ENCODE results near the gene RIPPLY1.

The RIPPLY1 gene

DNA sequence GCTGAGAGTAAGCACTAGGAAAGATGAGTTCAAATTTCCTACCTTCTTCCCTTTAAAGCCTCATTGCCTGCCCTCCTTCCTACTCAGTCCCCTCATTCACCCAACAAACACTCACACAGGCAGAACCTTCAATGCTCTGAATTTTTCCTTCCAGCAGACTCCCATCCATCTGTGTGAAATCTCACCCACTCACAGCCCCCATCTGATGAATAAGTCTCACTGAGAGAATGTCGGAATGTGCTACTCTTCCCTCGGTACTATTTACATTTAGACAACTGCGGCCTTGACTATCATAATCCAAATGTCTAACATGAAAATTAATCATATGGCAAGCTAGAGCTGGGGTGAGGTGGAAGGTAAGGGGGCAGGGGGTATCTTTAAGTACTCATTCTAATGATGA, 36.4 kb upstream of the RIPPLY1 start:
- H3K4me2 ChIP-seq (ENCODE audit: low read depth, low read length, poor library complexity, severe bottlenecking): no peak overlapping the region
- no peaks in the 10 kb centered on the region for H3F3A ChIP-seq (ENCODE audit: low read depth)
- H3K79me2 ChIP-seq (ENCODE audit: insufficient read depth, low read length): no peaks in the 10 kb centered on the region
- no peak overlapping the region for H2AFZ ChIP-seq (ENCODE audit: low read length)
- no peaks in the 10 kb centered on the region for H3K9me2 ChIP-seq (replicated peaks; ENCODE audit: low read depth, low read length)
- no peak overlapping the region for H3K4me3 ChIP-seq (ENCODE audit: low read length, poor library complexity, severe bottlenecking)
- no peaks in the 10 kb centered on the region for H3K4me1 ChIP-seq (ENCODE audit: insufficient read depth, low read length, poor library complexity, severe bottlenecking)
- TF ChIP-seq EZH2phosphoT487 (IDR thresholded peaks at IDR 0.05; ENCODE audit: borderline replicate concordance): no peak
- TF ChIP-seq, protein P1, sequence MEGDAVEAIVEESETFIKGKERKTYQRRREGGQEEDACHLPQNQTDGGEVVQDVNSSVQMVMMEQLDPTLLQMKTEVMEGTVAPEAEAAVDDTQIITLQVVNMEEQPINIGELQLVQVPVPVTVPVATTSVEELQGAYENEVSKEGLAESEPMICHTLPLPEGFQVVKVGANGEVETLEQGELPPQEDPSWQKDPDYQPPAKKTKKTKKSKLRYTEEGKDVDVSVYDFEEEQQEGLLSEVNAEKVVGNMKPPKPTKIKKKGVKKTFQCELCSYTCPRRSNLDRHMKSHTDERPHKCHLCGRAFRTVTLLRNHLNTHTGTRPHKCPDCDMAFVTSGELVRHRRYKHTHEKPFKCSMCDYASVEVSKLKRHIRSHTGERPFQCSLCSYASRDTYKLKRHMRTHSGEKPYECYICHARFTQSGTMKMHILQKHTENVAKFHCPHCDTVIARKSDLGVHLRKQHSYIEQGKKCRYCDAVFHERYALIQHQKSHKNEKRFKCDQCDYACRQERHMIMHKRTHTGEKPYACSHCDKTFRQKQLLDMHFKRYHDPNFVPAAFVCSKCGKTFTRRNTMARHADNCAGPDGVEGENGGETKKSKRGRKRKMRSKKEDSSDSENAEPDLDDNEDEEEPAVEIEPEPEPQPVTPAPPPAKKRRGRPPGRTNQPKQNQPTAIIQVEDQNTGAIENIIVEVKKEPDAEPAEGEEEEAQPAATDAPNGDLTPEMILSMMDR (conservative IDR thresholded peaks at IDR 0.05; ENCODE audit: low read length): no peak
- H4K20me1 ChIP-seq (ENCODE audit: insufficient read depth, low read length, poor library complexity, severe bottlenecking): no peaks in the 10 kb centered on the region
- no peaks in the 10 kb centered on the region for H3K9me3 ChIP-seq (ENCODE audit: insufficient read depth, low read depth, low read length)
- no peaks in the 10 kb centered on the region for H3K36me3 ChIP-seq (ENCODE audit: insufficient read depth, low read length)
- H3K9ac ChIP-seq (ENCODE audit: low read depth, low read length, poor library complexity, severe bottlenecking): no peak overlapping the region
- H3K27me3 ChIP-seq (ENCODE audit: insufficient read depth, low read length, poor library complexity, severe bottlenecking): no peaks in the 10 kb centered on the region

DNA sequence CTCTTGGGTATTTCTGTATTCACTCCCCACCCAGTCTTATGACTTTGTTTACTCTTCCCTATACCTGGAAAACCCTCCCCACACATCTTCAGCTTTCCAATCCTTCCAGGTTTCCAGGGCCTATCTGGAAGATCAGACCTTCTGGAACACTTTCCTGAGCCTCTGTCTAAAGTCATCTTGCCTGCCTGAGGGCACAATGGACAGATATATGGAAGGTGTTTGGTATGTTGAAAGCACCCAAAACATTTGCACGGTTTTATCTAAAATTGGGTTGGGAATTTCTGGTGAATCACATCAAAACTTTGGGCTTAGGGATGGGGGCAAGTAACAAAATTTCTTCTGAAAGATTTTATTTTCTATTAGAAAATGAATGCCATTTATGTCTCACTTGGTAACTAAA, 33.1 kb upstream of the RIPPLY1 start:
- Histone ChIP-seq H3K4me3 (ENCODE audit: low read length, poor library complexity, severe bottlenecking) (no peak overlapping the region), H3K36me3 (ENCODE audit: insufficient read depth, low read length) (no peaks in the 10 kb centered on the region), H3K9ac (ENCODE audit: low read depth, low read length, poor library complexity, severe bottlenecking) (no peak overlapping the region), H4K20me1 (ENCODE audit: insufficient read depth, low read length, poor library complexity, severe bottlenecking) (no peaks in the 10 kb centered on the region), H3K79me2 (ENCODE audit: insufficient read depth, low read length) (no peaks in the 10 kb centered on the region), H2AFZ (ENCODE audit: low read length) (no peak overlapping the region), H3K9me2 (replicated peaks; ENCODE audit: low read depth, low read length) (no peaks in the 10 kb centered on the region), H3F3A (ENCODE audit: low read depth) (no peaks in the 10 kb centered on the region), H3K4me1 (ENCODE audit: insufficient read depth, low read length, poor library complexity, severe bottlenecking) (peaks cover 22% of the 10 kb centered on the region), H3K27me3 (ENCODE audit: insufficient read depth, low read length, poor library complexity, severe bottlenecking) (no peaks in the 10 kb centered on the region), H3K4me2 (ENCODE audit: low read depth, low read length, poor library complexity, severe bottlenecking) (no peak overlapping the region), H3K9me3 (ENCODE audit: insufficient read depth, low read depth, low read length) (no peaks in the 10 kb centered on the region)
- TF ChIP-seq, protein P1 (conservative IDR thresholded peaks at IDR 0.05; ENCODE audit: low read length): no peak
- no peak for TF ChIP-seq EZH2phosphoT487 (IDR thresholded peaks at IDR 0.05; ENCODE audit: borderline replicate concordance)

DNA sequence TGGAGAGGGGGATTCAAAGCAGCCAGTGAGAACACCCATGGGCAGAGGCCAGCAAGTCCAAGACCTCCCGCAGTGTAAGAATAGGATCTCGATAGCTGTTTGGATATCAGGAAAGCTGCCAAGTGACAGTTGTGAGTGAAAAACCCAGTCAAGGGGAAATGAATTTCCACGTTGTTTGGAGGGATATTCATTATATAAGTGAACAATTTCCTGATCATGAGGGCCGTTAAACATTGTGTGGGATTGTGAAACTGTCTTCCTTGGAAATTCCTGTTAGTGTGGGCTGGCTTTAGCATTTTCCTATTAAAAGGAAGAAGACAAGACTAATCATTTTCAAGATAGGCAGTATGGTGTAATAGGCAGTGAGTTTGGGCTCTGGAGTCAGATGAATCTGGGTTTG, 32.0 kb upstream of the RIPPLY1 start:
- no peaks in the 10 kb centered on the region for H3K9me2 ChIP-seq (replicated peaks; ENCODE audit: low read depth, low read length)
- H2AFZ ChIP-seq (ENCODE audit: low read length): no peak overlapping the region
- TF ChIP-seq, protein P1 (conservative IDR thresholded peaks at IDR 0.05; ENCODE audit: low read length): no peak
- TF ChIP-seq EZH2phosphoT487 (IDR thresholded peaks at IDR 0.05; ENCODE audit: borderline replicate concordance): no peak
- no peak overlapping the region for H3K4me3 ChIP-seq (ENCODE audit: low read length, poor library complexity, severe bottlenecking)
- no peaks in the 10 kb centered on the region for H3K36me3 ChIP-seq (ENCODE audit: insufficient read depth, low read length)
- no peaks in the 10 kb centered on the region for H3K27me3 ChIP-seq (ENCODE audit: insufficient read depth, low read length, poor library complexity, severe bottlenecking)
- no peaks in the 10 kb centered on the region for H4K20me1 ChIP-seq (ENCODE audit: insufficient read depth, low read length, poor library complexity, severe bottlenecking)
- H3F3A ChIP-seq (ENCODE audit: low read depth): no peaks in the 10 kb centered on the region
- no peaks in the 10 kb centered on the region for H3K9me3 ChIP-seq (ENCODE audit: insufficient read depth, low read depth, low read length)
- H3K4me2 ChIP-seq (ENCODE audit: low read depth, low read length, poor library complexity, severe bottlenecking): no peak overlapping the region
- H3K9ac ChIP-seq (ENCODE audit: low read depth, low read length, poor library complexity, severe bottlenecking): no peak overlapping the region
- no peaks in the 10 kb centered on the region for H3K79me2 ChIP-seq (ENCODE audit: insufficient read depth, low read length)
- peaks cover 22% of the 10 kb centered on the region for H3K4me1 ChIP-seq (ENCODE audit: insufficient read depth, low read length, poor library complexity, severe bottlenecking)
